Psoas muscle (tissue), 8 donors: ENCODE data around the gene BBS9. TPM values are rescaled to one million over a fixed set of nuclear protein-coding genes. Genes with fewer than 3 reads are reported as not detected.

Source experiments
- ATAC-seq, 4 donors: fragments of 200-7000 bp; cut with Tn5 transposase; one replicate each; pipeline ENCODE4 v1.9.1; 2020; ENCODE audit warnings: moderate library complexity in 3 of 4, mild to moderate bottlenecking in 2 of 4
- DNase-seq, 2 donors: peaks; one replicate each; pipeline ENCODE4 v3.0.0-alpha.2; 2020
- H3K27ac ChIP-seq: fragments of 200-600 bp; one replicate; pipeline ENCODE4 v1.8.0; 2022
- H3K27me3 ChIP-seq, 3 donors: fragments of 200-600 bp in 1 of 3; one replicate each; pipeline versions ENCODE4 v1.6.1 to v1.8.0; 2013 to 2022; ENCODE audit warnings: low read length in 2 of 3, mild to moderate bottlenecking in 2 of 3, moderate library complexity in 1 of 3; ENCODE audit not compliant: insufficient read depth in 3 of 3
- H3K36me3 ChIP-seq, 2 donors: fragments of 200-600 bp in 1 of 2; one replicate each; pipeline versions ENCODE4 v1.6.1 to v1.8.0; 2013 to 2022; ENCODE audit warnings: low read depth in 1 of 2, mild to moderate bottlenecking in 1 of 2, moderate library complexity in 1 of 2; ENCODE audit not compliant: insufficient read depth in 1 of 2
- H3K4me1 ChIP-seq: fragments of 200-600 bp; one replicate; pipeline ENCODE4 v1.8.0; 2022
- H3K4me3 ChIP-seq: fragments of 200-600 bp; one replicate; pipeline ENCODE4 v1.8.0; 2022; ENCODE audit warnings: mild to moderate bottlenecking
- H3K9me3 ChIP-seq: fragments of 200-600 bp; one replicate; pipeline ENCODE4 v1.8.0; 2022
- CTCF ChIP-seq: fragments of 200-600 bp; IDR thresholded peaks from one replicate; pipeline ENCODE4 v1.8.0; 2022; ENCODE audit warnings: antibody characterized with exemption
- WGBS, 3 donors: extraction: QIAGEN DNeasy Blood & Tissue Kit; methylation state at CpG; one replicate each; pipeline versions ENCODE4 v1.1.6 to v1.1.7; 2013; 5-methylcytosine and 5-hydroxymethylcytosine counted together
- intact Hi-C, 2 donors: fragments of 100-400 bp; cut with DNase I; formaldehyde crosslinking; loops; one replicate each; pipeline versions ENCODE4 v1.11.0 to v1.14.2; 2022
- polyA plus RNA-seq, 3 donors: library from polyadenylated mRNA; stranded (reverse); fragments of 200-250 nt; gene quantifications; one replicate each; pipeline ENCODE4 v1.2.3, GENCODE V29; 2013
- total RNA-seq, 4 donors: library from RNA; stranded (reverse); fragmentation: NEBNext Ultra II Directional in 2 of 4; extraction: Animal tissue kit (Norgen Biotek cat#: 25700) in 2 of 4; gene quantifications; one replicate each; pipeline versions ENCODE4 v1.2.1 to v1.2.4, GENCODE V29; 2021 to 2023
- donor health status: healthy with polysubstance abuse.
- donor health status: DM: no; HTN: no; CAD: no; lungs with moderate emphysema.
- donor health status: Bipolar disorder and iron deficiency.
- donor health status: healthy.
- donor health status: DM: yes; HTN: yes; CAD: no.
- donor health status: DM: no; HTN: no; CAD: no.
- donor health status: DM: no; HTN: no; CAD: no.
- donor health status: DM: yes; HTN: yes; CAD: no.

Gene BBS9
- total and polyA plus RNA-seq, 7 donors = 2.7 to 7.3 (median 4.1) TPM

DNA sequence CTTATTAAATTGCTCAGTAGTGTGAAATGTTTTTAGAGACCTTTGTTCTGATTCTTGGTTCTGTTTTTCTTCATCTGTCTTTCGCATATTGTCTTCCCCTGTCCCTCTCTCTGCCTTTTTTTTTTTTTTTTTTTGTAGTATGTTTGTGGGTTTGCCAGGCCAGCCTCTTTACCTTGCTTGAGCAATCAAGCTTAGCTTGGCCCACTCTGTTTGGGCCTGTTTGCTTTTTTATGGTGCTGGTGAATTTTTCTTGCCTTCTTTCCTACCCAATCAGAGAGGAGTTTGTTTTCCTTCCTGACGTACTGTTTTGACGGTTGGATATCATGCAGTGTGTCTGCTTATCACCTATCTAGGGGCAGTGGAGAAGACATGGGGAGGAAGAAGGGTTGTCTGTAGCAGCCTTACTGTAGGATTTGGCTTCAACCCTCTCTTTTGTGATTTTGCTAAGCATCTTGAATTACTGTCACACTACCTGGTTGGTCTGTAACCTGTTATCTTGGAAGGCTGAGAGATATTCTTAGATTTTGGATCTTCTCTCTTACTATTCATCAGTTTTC lies 64.0 kb downstream of the BBS9 start:
- ATAC-seq (no peak), DNase-seq (no peak)
- Histone ChIP-seq H3K4me1 (peaks cover 18% of the 10 kb centered on the region), H3K36me3 (no peaks in the 10 kb centered on the region), H3K9me3 (no peaks in the 10 kb centered on the region), H3K27me3 (no peaks in the 10 kb centered on the region), H3K27ac (no peak overlapping the region), H3K4me3 (no peak overlapping the region)
- no peak for TF ChIP-seq CTCF
- 95 to 98% (median 97%) methylated on average over 3 of the region's 3 CpGs for WGBS, 3 donors
- intact Hi-C loops = no loop called here

DNA sequence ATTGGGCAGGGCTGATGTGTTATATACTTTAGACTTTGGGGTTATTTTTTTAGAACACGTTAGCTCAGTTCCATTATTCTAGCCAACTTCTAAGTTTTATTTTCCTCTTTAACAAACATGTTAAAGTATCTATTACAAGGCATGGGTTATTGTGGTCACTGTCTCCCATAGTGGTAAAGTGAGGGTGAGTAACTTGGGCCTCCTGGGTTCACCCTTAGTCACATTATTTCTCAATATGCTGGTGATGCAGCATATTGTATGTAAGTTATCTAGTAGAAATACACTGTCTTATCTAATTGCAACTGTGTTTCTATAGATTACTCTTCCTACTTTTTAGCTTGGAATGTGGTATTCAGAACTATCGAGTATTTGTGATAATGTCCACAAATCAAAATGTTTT lies 65.9 kb downstream of the BBS9 start:
- intact Hi-C loops = no loop called here
- no peak for TF ChIP-seq CTCF
- peak; percentile 63 to 93 (median 74) for ATAC-seq
- H3K4me1 ChIP-seq = peaks cover 18% of the 10 kb centered on the region
- no peaks in the 10 kb centered on the region for H3K27me3 ChIP-seq
- no peak for DNase-seq
- H3K4me3 ChIP-seq = no peak overlapping the region
- H3K27ac ChIP-seq = no peak overlapping the region
- 63 to 89% (median 70%) methylated on average over 2 of the region's 2 CpGs for WGBS, 3 donors
- H3K36me3 ChIP-seq = no peaks in the 10 kb centered on the region
- H3K9me3 ChIP-seq = no peaks in the 10 kb centered on the region

DNA sequence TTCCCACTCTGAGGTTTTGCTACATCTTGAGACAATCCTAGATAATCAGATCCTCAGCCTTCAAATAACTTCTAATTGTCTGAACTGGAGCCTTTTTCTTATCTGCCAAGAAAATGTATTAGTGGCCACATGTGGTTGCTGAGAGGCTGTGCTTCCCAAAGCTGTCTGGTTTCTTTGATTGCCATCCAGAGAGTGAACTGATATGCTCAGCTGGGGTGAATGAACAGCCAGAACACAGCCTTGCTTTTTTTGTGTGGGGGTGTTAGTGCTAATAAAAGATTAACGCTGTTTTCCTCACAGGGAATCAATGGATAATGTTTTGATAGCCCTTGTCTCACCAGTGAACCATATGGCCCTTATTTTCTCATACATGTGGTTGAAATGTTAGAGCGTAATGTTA lies 66.9 kb downstream of the BBS9 start:
- no peaks in the 10 kb centered on the region for H3K27me3 ChIP-seq
- no peak for TF ChIP-seq CTCF
- intact Hi-C loops = no loop called here
- H3K4me3 ChIP-seq = no peak overlapping the region
- H3K27ac ChIP-seq = no peak overlapping the region
- no peaks in the 10 kb centered on the region for H3K9me3 ChIP-seq
- peaks cover 18% of the 10 kb centered on the region for H3K4me1 ChIP-seq
- no peaks in the 10 kb centered on the region for H3K36me3 ChIP-seq
- ATAC-seq = peak in 3 of 4 donors; percentile 54 to 66 (median 62)
- 40 to 62% (median 55%) methylated on average over 2 of the region's 2 CpGs for WGBS, 3 donors
- DNase-seq = no peak

DNA sequence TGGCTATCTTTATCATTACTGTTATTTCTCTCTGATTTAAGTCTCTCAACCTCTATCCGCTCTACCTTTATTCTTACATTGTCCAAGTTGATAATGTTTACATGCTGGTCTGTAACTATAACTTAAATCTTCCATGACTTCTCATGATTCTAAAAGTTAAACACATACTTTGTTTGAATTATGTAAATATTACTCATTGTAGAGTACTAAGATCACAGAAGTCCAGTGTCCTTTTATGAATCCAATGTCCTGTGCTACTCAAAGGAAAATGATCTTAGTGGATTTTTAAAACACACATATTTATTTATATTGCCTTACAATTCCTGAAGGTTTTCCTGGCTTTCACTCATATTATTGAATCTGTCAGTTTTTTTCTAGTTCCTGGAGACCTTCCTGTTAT lies 70.9 kb downstream of the BBS9 start:
- Histone ChIP-seq H3K27me3 (no peaks in the 10 kb centered on the region), H3K27ac (no peak overlapping the region), H3K36me3 (no peaks in the 10 kb centered on the region), H3K4me1 (peaks cover 10% of the 10 kb centered on the region), H3K9me3 (no peaks in the 10 kb centered on the region), H3K4me3 (no peak overlapping the region)
- 99 to 100% (median 100%) methylated on average over 1 of the region's 1 CpG for WGBS, 3 donors
- no peak for ATAC-seq
- intact Hi-C loops = no loop called here
- no peak for TF ChIP-seq CTCF
- no peak for DNase-seq

- Histone ChIP-seq H3K4me3 (no peak overlapping the region), H3K36me3 (no peaks in the 10 kb centered on the region), H3K4me1 (no peaks in the 10 kb centered on the region), H3K27ac (no peak overlapping the region), H3K27me3 (no peaks in the 10 kb centered on the region), H3K9me3 (no peaks in the 10 kb centered on the region)
- intact Hi-C loops = no loop called here
- 89 to 96% (median 95%) methylated on average over 2 of the region's 2 CpGs for WGBS, 3 donors
- DNase-seq = no peak
- ATAC-seq = no peak
- TF ChIP-seq CTCF = no peak
These were observed 72.5 kb downstream of the BBS9 start for GRCh38 chr7:33201821-33202220.
